GM18867 (cell line): Measurements from ENCODE around the gene ITGBL1.

Source experiments
- ATAC-seq: cut with Tn5 transposase; IDR thresholded peaks from one replicate; pipeline ENCODE4 v1.9.1; 2021; ENCODE audit warnings: mild to moderate bottlenecking, moderate library complexity; ENCODE audit not compliant: unreplicated experiment

The ITGBL1 gene

GRCh38 chr13:101691341-101691860 lies 238.9 kb downstream of the ITGBL1 start:
- no peak for ATAC-seq

DNA sequence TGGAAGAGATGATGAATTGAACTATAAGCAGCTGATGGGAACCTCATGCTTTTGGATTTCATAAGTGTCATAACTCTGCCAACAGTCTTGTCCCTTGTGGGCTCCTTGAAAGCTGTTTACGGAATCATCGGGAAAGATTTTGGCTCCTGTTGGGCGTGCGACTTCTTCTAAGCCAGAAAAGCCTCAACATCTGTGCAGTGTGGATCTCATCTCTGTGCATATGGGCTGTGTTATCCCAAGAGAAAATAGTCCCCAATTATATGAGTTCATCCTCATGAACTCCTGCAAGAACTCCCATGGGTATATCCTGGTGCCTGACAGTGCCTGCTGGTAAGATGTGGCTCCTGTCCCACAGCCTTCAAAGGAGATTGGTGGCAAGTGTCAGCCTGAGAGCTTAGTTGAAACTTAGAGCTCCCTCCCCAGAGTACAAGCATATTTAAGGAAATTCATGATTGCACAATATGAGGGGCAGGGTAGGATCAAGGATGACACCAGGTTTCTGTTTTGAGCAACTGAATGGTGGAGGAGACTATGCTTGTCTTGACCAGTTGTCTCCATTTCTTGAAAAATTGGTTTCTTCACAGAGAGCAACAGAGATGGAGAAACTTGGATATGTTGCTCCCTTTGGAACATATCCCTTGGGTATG lies 243.5 kb downstream of the ITGBL1 start:
- no peak for ATAC-seq

DNA sequence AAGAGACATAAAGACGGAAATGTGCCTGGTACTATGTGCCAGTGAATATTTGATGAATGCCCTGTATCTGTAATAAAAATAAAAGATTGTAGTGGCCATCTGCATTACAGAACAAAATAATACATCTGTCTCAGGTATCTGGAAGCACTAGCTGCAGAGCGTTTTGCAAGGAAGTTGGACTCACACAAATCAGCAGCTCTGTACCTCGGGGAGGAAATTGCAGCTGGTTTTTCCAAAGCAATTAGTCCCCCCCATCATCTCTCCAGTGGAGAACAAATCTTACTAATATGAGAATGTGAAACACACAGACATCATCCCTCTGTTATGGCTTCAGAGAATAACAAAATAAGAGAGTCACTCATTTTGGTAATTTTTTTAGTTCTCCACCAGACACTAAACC lies 245.3 kb downstream of the ITGBL1 start:
- ATAC-seq: no peak

- ATAC-seq: no peak
These were observed 245.9 kb downstream of the ITGBL1 start for GRCh38 chr13:101698400-101698799.

DNA sequence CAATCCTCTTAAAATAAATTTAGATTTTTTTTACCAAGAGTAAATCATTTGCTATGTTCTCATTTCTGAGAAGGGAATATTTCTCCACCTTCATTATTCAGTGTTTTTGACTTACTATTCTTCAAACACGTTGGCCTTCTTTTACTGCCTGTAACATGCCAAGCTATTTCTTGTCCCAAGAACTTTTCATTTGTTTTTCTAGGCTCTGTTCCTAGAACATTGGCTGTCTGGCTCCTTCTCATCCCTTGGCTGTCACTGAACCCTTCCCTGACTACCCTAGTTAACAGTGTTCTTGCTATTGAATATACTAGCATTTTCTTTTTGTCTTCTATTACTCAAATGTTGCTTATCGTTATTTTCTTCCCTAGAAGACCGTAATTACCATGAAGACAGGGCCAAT lies 248.1 kb downstream of the ITGBL1 start:
- ATAC-seq: no peak

DNA sequence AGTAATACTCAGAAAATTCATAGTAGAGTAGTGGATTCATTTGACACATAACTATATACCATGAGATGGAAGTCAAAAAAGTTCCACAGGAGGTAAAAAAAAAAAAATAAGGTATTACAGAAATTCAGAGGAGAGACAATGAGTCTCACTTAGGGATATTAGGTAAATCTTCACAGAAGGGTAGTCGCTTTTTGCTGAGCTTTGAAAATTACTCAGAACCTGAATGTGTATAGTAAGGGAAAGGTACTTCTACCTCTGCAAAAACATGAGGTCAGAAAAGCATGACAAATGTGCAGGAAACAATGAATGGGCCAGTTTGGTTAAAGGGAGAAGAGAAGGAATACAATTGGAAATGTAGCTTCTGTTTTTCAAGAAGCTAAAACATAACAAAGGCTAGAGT lies 250.6 kb downstream of the ITGBL1 start:
- ATAC-seq: no peak

DNA sequence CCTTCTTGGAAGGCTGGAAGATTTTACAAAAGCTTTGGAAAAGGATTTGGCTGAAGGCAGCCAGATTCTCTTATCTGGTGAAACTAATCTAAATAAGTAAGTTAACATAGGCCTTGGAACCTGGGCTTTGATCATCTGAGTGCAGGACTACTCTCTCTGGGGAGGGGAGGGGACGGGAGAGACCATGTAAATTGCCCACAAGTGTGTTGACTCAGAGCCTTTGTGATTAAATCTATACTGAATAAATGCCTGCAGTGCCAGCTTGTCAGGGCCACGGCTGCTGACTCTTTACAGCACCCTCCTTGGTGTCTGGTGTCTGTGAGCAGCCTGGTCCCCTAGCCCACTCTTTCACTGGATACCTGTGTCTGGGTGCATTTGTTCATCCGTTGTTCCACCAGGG lies 251.4 kb downstream of the ITGBL1 start:
- ATAC-seq: no peak

DNA sequence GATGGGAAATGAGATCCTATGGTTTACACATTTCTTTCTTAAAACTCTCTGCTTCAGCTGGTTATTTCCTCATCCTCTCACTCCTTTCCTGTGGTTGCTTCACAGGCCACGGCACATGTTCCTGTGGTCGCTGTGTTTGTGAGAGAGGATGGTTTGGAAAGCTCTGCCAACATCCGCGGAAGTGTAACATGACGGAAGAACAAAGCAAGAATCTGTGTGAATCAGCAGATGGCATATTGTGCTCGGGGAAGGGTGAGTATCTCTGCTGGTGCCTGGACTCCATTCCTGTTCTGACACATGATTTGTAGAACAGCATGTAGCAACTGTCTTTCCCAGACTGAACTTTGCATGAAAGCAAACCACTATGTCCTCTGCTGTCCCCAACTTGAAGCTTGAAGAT lies 254.2 kb downstream of the ITGBL1 start:
- ATAC-seq: no peak

DNA sequence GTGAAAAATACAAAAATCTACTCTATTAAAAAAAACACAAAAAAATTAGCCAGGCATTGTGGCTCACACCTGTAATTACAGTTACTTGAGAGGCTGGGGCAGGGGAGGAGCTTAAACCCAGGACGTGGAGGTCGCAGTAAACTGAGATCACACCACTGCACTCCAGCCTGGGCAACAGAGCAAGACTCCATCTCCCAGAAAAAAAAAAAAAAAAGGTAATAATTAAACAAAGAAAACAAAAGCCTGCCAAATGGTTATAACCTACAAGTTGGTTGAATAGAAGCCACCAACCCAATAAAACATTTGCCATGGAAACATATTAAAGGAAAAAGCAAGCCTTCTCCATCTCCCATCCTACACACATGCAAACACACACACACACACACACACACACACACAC lies 255.2 kb downstream of the ITGBL1 start:
- ATAC-seq: no peak

- no peak for ATAC-seq
These were observed 255.6 kb downstream of the ITGBL1 start for GRCh38 chr13:101708115-101708514.

DNA sequence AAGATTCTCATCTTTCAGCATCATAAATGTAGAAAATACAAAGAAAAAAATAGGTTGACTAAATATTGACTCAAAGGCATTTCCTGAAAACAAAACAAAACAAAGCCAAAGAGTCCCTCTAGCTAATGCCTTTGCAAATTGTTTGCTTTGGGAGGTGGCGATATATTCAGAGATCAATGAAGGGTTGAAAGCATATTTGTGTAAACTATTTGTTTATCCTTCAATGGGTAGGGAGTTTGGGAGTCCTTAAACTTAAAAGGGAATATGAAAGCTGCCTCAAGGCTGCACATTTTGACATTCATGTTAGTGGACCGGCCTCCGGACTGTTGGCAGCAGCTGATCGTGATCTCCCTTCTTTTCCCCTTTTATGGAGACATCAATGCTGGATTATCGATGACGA lies 257.5 kb downstream of the ITGBL1 start:
- ATAC-seq: no peak

DNA sequence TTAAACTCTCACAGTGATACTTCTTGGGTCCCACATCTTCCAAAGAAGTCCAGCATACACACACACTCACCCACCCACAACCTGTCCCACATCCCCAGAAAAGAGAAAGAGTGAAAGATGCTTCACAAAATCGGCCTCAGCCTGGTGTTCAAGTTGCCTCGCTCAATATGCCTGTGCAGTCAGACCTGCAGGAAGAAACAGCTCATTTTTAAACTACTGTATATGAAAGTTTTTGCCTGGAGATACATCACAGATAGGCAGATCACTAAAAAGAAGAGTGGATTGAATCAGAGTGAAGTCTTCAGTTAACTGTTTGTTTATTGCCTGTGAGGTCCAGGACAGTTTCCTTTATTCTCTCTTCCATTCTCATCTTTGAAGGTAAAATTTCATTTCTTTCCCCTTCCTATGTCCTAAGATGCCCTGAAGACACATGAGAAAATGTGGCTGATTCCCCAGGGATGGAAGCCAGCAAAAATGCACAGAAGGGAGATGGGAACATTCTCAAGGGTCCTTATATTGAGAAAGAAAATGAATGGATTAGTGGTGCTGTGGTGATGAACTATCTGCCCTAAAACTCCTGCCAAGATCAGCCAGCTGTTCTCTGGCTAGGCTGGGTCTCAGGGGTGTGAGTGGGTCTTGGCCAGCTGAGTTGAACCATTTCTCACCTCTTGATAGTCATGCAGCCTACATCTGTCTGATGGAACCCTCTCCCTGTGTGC lies 259.0 kb downstream of the ITGBL1 start:
- ATAC-seq: no peak

- ATAC-seq: no peak
These were observed 259.5 kb downstream of the ITGBL1 start for GRCh38 chr13:101712026-101712348.

- no peak for ATAC-seq
These were observed 261.7 kb downstream of the ITGBL1 start for GRCh38 chr13:101714195-101714594.

GRCh38 chr13:101717353-101717752 lies 264.9 kb downstream of the ITGBL1 start:
- no peak for ATAC-seq

- no peak for ATAC-seq
These were observed 266.0 kb downstream of the ITGBL1 start for GRCh38 chr13:101718496-101718895.

DNA sequence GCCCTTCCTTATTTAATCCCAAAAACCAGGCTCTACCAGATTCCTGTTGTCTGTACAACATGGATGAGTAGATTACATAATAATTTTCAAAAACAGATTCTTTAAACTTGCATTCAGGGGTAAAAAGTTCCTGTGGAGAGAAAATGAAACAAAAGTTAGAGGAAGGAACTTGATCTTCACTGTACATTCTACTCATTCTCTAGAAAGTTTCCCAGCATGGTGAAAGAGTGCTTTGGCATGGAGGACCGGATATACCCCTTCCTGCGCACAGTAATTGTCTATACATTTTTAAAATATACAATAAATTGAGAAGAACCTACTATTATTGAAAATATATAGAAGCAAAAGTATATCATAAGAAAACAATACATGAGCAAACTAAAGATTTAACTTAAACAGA lies 274.2 kb downstream of the ITGBL1 start:
- no peak for ATAC-seq

DNA sequence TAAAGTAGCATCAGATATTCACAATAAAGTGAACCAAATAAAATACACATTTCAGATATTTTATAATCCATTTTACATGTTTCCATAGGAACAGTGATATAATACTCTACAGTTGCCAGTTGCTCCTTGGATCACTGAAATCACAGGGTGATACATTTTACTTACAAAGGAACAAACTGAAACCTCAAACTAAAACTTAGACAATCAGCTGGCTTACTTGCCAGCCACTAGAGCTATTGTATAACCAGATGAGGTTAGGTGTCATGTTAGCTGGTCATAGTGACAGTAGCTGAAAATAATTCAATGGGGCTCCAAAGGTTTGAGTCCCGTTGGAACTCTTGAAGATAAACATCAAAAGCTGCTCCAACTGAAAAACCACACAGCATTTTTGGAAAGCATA lies 274.6 kb downstream of the ITGBL1 start:
- no peak for ATAC-seq

DNA sequence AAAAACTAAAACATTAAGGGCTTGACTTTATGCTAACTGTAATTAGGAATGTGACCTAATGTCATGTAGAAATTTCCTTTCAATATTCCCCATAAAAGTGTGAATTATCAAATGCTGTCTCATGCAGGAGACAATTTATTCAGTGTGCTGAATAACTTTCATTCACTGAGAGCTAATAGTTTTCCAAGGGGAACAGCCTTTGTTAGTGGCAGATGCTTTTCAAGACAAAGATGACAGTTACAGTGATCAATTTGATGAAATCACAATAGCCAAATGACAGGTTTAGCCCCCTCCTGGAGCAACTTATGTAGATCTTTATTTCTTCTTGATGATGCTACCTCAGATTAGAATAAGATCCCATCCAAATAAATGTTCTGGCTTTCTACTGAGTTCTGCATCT lies 275.5 kb downstream of the ITGBL1 start:
- ATAC-seq: no peak

DNA sequence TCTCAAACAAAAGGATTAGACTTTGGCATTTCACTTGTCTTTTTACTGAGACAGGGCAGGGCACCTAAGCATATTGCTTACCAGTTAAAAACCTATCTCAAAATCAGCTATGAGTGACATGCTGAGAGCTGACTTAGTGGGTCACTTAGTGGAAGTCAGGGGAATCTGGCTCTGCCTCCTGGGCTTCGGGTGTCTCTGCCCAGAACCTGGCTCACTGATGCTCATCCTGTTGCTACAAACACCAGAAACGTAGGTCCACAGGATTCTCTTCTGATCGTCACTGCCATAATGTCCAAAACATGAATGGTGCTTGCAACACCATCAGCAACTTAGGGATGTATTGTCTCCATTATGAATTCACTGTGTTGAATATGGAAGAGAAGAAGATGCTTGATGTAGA lies 276.1 kb downstream of the ITGBL1 start:
- ATAC-seq: no peak

GRCh38 chr13:101730420-101731000 lies 278.0 kb downstream of the ITGBL1 start:
- ATAC-seq: no peak

DNA sequence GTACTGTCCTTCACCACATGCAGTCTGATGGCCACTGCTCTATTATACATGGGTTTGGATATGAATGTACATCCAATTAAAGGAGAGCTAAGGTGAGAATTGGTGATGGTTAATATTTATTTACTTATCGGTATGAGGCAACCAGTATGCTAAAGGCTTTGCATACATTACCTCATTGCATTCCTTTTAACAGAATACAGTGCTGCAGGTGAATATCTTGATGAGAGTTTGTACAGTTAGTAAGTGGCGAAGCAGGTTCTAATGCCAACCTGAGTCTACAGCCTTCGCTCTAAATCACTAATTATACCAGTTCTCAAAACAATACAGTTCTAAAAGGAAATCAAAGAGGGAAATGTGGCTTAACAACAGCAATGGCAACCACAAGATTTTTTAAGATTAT lies 284.1 kb downstream of the ITGBL1 start:
- ATAC-seq: no peak
